A673 (cell line): Measurements from ENCODE around the gene AUH. TPM values are rescaled to one million over a fixed set of nuclear protein-coding genes. Genes with fewer than 3 reads are reported as not detected.

Source experiments
- BruUV-seq: library from RNA; stranded (reverse); fragments of 400-500 nt; replicated peaks from 2 replicates; lab custom pipeline; 2021; lab: Mats Ljungman, UMichigan
- CTCF ChIA-PET: fragments of 300-600 bp; sonication (Branson Sonifier 250); formaldehyde crosslinking; loops from one replicate; lab custom pipeline; 2022; ENCODE audit warnings: antibody characterized with exemption; lab: Charles Lee
- POLR2A ChIA-PET: fragments of 300-600 bp; sonication (Branson Sonifier 250); formaldehyde crosslinking; loops from one replicate; lab custom pipeline; 2022; ENCODE audit warnings: antibody characterized with exemption; ENCODE audit not compliant: low non-redundant PET; lab: Charles Lee
- DNase-seq: peaks from one replicate; pipeline ENCODE4 v3.0.0-alpha.2; 2015; ENCODE audit warnings: low spot score
- H3K27ac ChIP-seq: fragments of 200-600 bp; sonication (generic); 2 replicates; pipeline ENCODE4 v1.5.1; 2016; ENCODE audit warnings: mixed run types, low read depth, mild to moderate bottlenecking, mixed read lengths, antibody characterized with exemption, low read length; ENCODE audit not compliant: poor library complexity, severe bottlenecking
- H3K27me3 ChIP-seq: fragments of 200-600 bp; sonication (generic); replicated peaks from 2 replicates; pipeline ENCODE4 v1.6.1; 2017; ENCODE audit warnings: mixed run types, low read depth, mild to moderate bottlenecking, mixed read lengths, antibody characterized with exemption, low read length; ENCODE audit not compliant: insufficient read depth, poor library complexity
- H3K36me3 ChIP-seq: fragments of 200-600 bp; sonication (generic); 2 replicates; pipeline ENCODE4 v1.6.1; 2016; ENCODE audit warnings: mixed run types, mild to moderate bottlenecking, mixed read lengths, antibody characterized with exemption, low read length; ENCODE audit not compliant: insufficient read depth, poor library complexity, severe bottlenecking
- H3K4me1 ChIP-seq: fragments of 200-600 bp; sonication (generic); 2 replicates; pipeline ENCODE4 v1.6.1; 2017; ENCODE audit warnings: mixed run types, mild to moderate bottlenecking, mixed read lengths, antibody characterized with exemption, low read length; ENCODE audit not compliant: insufficient read depth, poor library complexity, severe bottlenecking
- H3K4me3 ChIP-seq: fragments of 200-600 bp; sonication (generic); 2 replicates; pipeline ENCODE4 v1.5.1; 2016; ENCODE audit warnings: low read depth, mixed run types, mild to moderate bottlenecking, mixed read lengths, low read length; ENCODE audit not compliant: poor library complexity, severe bottlenecking
- H3K9me3 ChIP-seq: fragments of 200-600 bp; sonication (generic); 2 replicates; pipeline ENCODE4 v1.6.1; 2016; ENCODE audit warnings: mixed run types, low read depth, mild to moderate bottlenecking, mixed read lengths, antibody characterized with exemption, low read length; ENCODE audit not compliant: poor library complexity, severe bottlenecking
- CTCF ChIP-seq: fragments of 300-800, 200-600 bp; sonication (generic); conservative IDR thresholded peaks from 2 replicates; pipeline ENCODE4 v1.5.1; 2017; ENCODE audit warnings: low read depth, mild to moderate bottlenecking, antibody characterized with exemption, low read length, moderate library complexity, mixed read lengths
- EZH2 ChIP-seq: fragments of 200-600 bp; sonication (generic); IDR thresholded peaks from 2 replicates; pipeline ENCODE4 v1.6.1; 2017; ENCODE audit warnings: borderline replicate concordance, low read depth, mild to moderate bottlenecking, mixed read lengths, antibody characterized with exemption, low read length; ENCODE audit not compliant: poor library complexity, severe bottlenecking
- intact Hi-C: fragments of 100-400 bp; cut with micrococcal nuclease; formaldehyde crosslinking; loops from one replicate; pipeline ENCODE4 v1.10.0; 2022; ENCODE audit not compliant: unreplicated experiment
- total RNA-seq: library from RNA; stranded (reverse); gene quantifications from 2 replicates; pipeline ENCODE4 v1.2.3, GENCODE V29; 2021

The AUH gene
- total RNA-seq, 1 experiment from 2014 or later = 12.3 TPM

- TF ChIP-seq EZH2 (no peak), CTCF (no peak)
- no peak for DNase-seq
- Histone ChIP-seq H3K27me3 (no peaks in the 10 kb centered on the region), H3K4me1 (no peaks in the 10 kb centered on the region), H3K4me3 (no peak overlapping the region), H3K36me3 (no peaks in the 10 kb centered on the region), H3K9me3 (no peaks in the 10 kb centered on the region), H3K27ac (no peak overlapping the region)
- ChIA-PET CTCF (no interaction called here), POLR2A (no interaction called here)
- BruUV-seq = no TSS peak
- intact Hi-C loops = no loop called here
These were observed 86.1 kb downstream of the AUH start for GRCh38 chr9:91275655-91276054.

GRCh38 chr9:91274949-91275492 is 86.7 kb downstream of the AUH start:
- Histone ChIP-seq H3K27ac (no peak overlapping the region), H3K4me1 (no peaks in the 10 kb centered on the region), H3K9me3 (no peaks in the 10 kb centered on the region), H3K4me3 (no peak overlapping the region), H3K36me3 (no peaks in the 10 kb centered on the region), H3K27me3 (no peaks in the 10 kb centered on the region)
- TF ChIP-seq EZH2 (no peak), CTCF (no peak)
- CTCF ChIA-PET = no interaction called here
- intact Hi-C loops = no loop called here
- no TSS peak for BruUV-seq
- POLR2A ChIA-PET = no interaction called here
- DNase-seq = no peak

- Histone ChIP-seq H3K27me3 (no peaks in the 10 kb centered on the region), H3K4me1 (no peaks in the 10 kb centered on the region), H3K9me3 (no peaks in the 10 kb centered on the region), H3K36me3 (no peaks in the 10 kb centered on the region), H3K27ac (no peak overlapping the region), H3K4me3 (no peak overlapping the region)
- BruUV-seq = no TSS peak
- CTCF ChIA-PET = no interaction called here
- DNase-seq = no peak
- POLR2A ChIA-PET = no interaction called here
- no peak for TF ChIP-seq CTCF
- intact Hi-C loops = no loop called here
These were observed 87.7 kb downstream of the AUH start for GRCh38 chr9:91273853-91274552.
